Fibroblast of skin of scalp (primary cell): Measurements from ENCODE around the gene KDF1.
"Not testable (repeated sequence)": the region's sequence is repeated elsewhere in the genome, so short reads cannot be mapped to it uniquely, and the experiment has no call there.

ENCODE experiments used
- DNase-seq: peaks from one replicate; pipeline ENCODE4 v3.0.0-alpha.2; 2013

The KDF1 gene

GRCh38 chr1:26953374-26953773 is 6.9 kb downstream of the KDF1 start:
- DNase-seq: no peak

GRCh38 chr1:26951821-26952497 is 8.3 kb downstream of the KDF1 start:
- DNase-seq: no peak

- no peak for DNase-seq
Measured at GRCh38 chr1:26951216-26951615, 9.1 kb downstream of the KDF1 start.

- no peak for DNase-seq
Measured at GRCh38 chr1:26950602-26951001, 9.7 kb downstream of the KDF1 start.

- no peak for DNase-seq
Measured at GRCh38 chr1:26949926-26950319, 10.3 kb downstream of the KDF1 start.

- no peak for DNase-seq
Measured at GRCh38 chr1:26949266-26949925, 10.9 kb downstream of the KDF1 start.

- not testable (repeated sequence) for DNase-seq
Measured at GRCh38 chr1:26948725-26949057, 11.6 kb downstream of the KDF1 start.

- no peak for DNase-seq
Measured at GRCh38 chr1:26946270-26946669, 14.0 kb downstream of the KDF1 start.

- no peak for DNase-seq
Measured at GRCh38 chr1:26945728-26946127, 14.5 kb downstream of the KDF1 start.

GRCh38 chr1:26945138-26945537 is 15.1 kb downstream of the KDF1 start:
- DNase-seq: no peak

- DNase-seq: no peak
Measured at GRCh38 chr1:26942656-26943055, 17.6 kb downstream of the KDF1 start.

GRCh38 chr1:26941311-26941710 is 19.0 kb downstream of the KDF1 start:
- no peak for DNase-seq

GRCh38 chr1:26938659-26939025 is 21.6 kb downstream of the KDF1 start:
- DNase-seq: no peak

- DNase-seq: no peak
Measured at GRCh38 chr1:26938004-26938658, 22.1 kb downstream of the KDF1 start.

- DNase-seq: no peak
Measured at GRCh38 chr1:26936823-26937222, 23.4 kb downstream of the KDF1 start.

- no peak for DNase-seq
Measured at GRCh38 chr1:26932531-26932930, 27.7 kb downstream of the KDF1 start.

GRCh38 chr1:26923711-26924110 is 36.6 kb downstream of the KDF1 start:
- DNase-seq: no peak

- DNase-seq: no peak
Measured at GRCh38 chr1:26922901-26923300, 37.4 kb downstream of the KDF1 start.

- no peak for DNase-seq
Measured at GRCh38 chr1:26922431-26922729, 37.9 kb downstream of the KDF1 start.

- peak; percentile 97 for DNase-seq
Measured at GRCh38 chr1:26921540-26922430, 38.5 kb downstream of the KDF1 start, which contains the start of gene NUDC. TSS of gene NUDC (plus strand) at chr1:26921743. CDS start at chr1:26921849, 106 bp downstream.

- no peak for DNase-seq
Measured at GRCh38 chr1:26921126-26921539, 39.1 kb downstream of the KDF1 start.

- no peak for DNase-seq
Measured at GRCh38 chr1:26915204-26915842, 44.9 kb downstream of the KDF1 start.
